ENCODE data around the gene RERE.

DNA sequence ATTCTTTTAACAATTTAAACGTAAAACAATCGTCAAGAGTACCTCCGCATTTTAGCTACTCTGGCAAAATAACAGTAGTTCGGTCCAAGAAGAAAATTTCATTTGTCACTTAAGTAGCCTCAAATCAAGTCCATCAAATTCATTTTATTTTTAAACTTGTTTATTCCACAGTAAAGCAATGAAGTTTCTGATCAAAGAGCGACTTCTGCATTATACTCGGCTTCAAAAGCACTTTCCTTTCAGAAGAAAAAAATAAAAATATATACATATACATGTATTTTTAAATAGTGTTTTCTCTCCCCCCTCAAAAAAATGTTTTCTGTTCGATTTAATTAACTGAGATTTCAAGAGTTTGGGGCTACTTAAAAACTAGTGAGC, 115.0 kb downstream of the RERE start:
- no peak for TF ChIP-seq EZH2 (IDR thresholded peaks at IDR 0.05; ENCODE audit: borderline replicate concordance, low read length)
- TF ChIP-seq, protein P1, sequence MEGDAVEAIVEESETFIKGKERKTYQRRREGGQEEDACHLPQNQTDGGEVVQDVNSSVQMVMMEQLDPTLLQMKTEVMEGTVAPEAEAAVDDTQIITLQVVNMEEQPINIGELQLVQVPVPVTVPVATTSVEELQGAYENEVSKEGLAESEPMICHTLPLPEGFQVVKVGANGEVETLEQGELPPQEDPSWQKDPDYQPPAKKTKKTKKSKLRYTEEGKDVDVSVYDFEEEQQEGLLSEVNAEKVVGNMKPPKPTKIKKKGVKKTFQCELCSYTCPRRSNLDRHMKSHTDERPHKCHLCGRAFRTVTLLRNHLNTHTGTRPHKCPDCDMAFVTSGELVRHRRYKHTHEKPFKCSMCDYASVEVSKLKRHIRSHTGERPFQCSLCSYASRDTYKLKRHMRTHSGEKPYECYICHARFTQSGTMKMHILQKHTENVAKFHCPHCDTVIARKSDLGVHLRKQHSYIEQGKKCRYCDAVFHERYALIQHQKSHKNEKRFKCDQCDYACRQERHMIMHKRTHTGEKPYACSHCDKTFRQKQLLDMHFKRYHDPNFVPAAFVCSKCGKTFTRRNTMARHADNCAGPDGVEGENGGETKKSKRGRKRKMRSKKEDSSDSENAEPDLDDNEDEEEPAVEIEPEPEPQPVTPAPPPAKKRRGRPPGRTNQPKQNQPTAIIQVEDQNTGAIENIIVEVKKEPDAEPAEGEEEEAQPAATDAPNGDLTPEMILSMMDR (conservative IDR thresholded peaks at IDR 0.05 in 1 of 2, IDR thresholded peaks at IDR 0.05 in 1 of 2; ENCODE audit: extremely low read depth in 1 of 2, insufficient read depth in 1 of 2, low read depth in 1 of 2, low read length in 2 of 2), result no peak
